Hypothalamus (tissue), 51 donors: ENCODE results near the gene FEM1C.
A peak's percentile ranks its signal among the peaks of the same experiment; 100 is the strongest.

Experiments used
- DNase-seq, 51 donors: peaks; one replicate each; lab custom pipeline; 2025; lab: John Stamatoyannopoulos, UW

The FEM1C gene

DNA sequence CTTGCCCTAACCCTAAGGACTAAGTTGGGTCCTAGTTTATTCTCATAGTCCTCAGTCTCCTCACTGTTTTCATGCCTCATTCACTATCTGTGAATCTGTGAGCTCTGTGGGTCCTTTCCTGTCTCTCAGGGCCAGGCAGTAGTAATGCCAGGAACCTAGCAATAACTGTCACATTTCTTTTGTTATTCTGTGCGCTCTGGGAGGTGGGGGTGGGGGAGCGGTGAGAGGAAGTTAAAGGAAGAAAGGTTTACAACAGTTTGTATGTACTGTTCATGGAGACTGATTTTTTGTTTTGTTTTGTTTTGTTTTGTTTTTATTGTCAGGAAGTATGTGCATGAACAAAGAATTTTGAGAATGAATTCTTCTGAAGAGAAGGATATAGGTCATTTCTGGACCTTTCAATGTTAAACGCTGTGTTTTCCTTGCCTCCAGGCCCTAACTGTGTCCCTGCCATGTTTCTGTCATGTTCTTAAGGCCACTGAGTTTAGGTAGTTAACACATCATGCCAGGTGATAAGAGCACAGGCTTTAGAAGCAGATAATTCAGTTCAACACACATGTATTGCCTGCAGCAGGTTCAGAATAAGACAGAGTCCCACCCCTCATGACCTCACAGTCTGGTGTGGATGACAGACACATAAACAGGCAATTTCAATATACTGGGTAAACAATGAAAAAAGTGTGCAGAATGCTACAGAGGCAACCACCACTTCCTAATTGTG lies 13.3 kb upstream of the FEM1C start:
- no peak for DNase-seq

DNA sequence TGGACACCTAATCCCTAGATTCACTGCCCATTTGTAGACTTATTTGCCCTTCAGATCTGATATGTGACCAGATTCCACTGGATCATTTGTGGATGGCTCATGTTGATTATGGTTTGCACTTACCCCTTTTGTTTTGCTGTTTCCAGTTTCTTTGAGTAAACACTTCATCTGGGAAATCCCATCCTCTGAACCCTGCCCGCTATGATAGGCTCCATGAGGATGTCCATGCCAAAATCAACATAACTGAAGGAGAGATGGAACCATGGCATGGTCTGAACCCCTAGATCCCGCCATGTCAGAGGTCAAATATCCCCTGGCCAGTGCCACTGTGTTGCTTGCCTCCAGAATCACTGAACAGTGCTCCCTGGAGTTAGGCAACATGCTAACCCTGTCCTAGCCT lies 11.7 kb upstream of the FEM1C start:
- DNase-seq = no peak

DNA sequence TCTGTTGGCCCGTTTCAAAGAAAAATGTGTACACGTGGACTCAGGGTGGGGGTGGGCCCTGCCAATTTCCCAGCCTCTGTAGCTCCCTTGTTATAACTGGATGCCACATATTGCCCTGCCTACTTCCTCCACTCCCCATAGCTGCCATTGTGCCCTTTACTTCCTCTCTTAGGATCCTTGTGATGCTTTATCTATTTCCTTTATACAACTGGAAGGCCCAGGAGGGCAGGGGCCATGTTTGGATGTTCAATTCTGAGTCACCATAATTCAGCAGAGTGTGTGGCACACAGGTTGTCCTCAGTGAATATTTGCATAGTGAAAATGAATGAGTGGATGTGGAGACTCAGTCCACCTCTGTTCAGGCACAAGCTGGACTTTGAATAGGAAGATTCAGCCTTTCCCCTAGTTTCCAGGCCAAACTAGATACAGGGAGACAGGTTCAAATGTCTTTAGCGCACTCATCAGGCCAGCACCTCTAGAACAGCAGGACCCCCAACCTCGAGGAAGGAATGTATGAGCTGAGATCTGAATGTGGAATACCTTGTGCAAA lies 10.6 kb upstream of the FEM1C start:
- DNase-seq = no peak

DNA sequence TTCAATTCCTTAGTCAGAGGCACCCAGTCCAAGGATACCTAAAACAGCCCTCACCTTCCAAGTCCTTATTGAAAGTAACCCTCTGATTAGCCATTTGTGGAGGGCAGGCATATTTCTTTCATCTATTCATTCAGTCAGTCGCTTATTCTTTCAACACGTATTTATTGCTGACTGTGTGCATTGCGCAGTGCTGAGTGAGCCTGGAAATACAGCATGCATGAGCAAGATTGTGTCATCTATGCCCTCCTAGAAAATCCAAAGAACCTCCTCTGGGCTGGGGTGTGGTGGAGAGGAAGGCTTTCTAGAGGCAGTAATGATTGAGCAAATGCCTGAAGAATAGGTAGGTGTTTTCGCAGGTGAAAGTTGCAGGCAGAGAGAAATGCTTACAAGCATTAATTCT lies 8.5 kb upstream of the FEM1C start:
- no peak for DNase-seq

DNA sequence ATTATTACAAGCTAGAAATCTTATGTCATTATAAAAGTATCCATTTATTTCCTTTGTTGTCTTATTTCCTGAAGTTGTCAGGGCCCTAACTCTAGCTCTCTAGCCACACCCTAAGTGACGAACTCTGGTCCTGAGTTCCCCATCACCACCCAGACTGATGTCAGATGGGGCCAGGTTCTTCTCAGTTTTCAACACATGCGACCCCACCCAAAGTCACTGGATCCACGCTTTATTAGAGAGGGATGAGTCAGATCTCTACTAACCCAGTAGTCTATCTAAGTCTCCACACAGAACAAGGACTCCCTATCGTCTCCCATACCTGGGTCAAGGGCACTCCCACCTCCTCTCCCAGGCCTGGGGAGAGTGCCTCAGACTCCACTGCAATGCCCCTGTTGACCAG lies 6.8 kb upstream of the FEM1C start:
- DNase-seq = no peak

DNA sequence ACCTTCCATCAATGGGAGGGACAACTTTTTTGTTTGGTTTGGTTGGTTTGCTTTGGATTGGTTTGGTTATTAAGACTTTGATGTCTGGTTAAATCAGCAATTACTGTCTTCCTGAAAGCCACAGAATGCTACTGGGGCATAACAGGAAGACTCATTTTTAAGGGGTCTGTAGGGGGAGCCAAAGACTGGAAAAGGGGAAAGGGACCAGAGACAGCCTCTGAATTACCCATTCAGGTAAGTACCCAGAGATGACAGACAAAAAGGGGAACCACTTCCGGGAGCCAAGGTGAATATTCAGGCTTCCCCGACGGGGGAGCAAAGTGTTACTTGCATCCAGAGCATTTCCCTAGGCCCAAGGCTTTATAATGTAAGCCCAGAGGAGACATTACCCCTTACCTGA lies 4.6 kb upstream of the FEM1C start:
- no peak for DNase-seq

DNA sequence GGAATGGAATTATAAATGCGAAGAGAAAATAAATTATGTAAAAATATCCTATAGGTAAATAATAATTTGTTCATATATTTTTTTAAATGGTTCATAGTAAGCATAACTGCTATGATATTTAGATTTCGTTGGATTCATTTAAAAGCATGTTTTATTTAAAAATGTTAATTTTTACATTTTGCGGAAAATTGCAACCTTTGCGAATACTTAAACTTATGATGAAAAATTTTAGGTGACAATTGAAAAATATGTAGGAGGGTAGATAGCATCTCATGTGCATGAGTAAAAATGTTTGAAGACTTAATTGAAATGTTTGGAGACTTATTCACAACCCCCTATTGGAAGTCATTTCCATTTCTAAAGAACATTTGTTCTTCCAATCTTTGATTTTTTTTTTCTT lies 4.1 kb upstream of the FEM1C start:
- no peak for DNase-seq

DNA sequence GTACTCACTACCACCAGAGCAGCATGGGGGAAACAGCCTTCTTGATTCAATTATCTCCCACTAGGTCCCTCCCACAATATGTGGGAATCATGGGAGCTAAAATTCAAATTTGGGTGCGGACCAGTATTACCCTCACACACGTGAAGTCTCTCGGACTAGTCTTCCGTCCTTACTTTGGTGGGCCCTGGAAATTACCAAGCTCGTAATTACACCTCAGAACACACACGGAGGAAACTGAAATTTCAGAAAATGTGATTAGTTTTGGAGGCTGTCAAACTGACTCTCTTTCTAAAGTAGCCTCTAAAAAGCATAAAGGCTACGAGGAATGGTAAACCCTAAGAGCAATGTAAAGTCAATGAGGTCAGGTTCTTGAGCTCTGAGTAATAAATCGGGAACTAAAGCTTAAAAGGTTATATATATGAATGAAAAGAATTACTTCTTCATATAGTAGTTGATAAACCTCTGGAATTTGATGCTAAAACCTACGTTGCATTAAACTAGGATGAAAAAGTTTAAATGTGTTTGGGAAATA lies 842 bp upstream of the FEM1C start:
- DNase-seq = no peak

DNA sequence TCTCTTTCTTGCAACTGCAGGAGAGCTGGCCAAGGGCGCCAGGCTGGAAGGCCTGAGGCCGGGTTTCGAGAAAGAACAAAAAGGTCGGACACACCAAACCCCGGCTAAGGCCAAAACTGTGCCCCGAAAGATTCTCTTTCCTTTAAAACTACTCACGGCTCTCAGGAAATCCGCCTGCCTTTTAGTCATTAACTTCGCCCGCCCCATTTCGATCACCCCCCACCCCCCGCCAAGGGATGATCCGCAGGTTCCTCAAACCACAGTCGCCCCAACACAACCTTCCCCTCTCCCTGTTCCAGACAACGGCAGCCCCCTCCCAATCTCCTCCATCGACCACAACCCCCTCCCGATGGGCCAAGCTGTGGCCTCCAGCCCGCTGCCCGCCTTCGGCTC lies 536 bp downstream of the FEM1C start:
- DNase-seq = peak in 39 of 51 donors; percentile 16 to 89 (median 53)

DNA sequence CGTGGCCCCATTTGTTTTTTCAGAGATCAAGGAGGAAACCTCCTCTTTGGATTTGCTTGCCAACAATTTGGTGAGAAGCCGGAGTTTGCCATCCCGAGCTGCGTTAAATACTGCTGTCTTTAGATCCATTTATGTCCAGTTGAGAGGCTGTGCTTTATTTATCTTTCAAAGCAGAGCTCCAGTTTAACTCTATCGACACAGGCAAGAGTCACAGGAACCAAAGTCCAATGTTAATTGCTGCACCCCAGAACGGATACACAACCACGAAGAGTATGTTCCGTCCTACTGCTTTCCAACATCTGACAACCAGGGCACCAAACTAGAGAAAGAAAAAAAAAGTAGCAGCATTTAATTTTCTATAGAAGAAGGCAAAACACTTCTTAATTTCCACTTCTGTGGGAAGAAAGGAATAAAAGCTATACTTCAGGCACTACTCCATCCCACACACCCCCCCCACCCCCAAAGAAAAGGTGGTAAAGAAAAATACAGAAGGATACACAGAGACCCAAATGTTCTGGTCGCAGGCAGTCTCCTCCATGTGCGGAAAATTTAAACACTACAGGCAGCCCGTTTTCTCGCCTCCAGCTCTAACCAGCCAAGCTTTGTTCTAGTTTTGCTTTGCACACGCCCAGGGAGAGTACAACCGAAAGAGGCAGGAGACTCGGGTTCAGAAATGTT lies 1.1 kb downstream of the FEM1C start:
- peak in 4 of 51 donors; percentile 32 to 72 (median 56) for DNase-seq

DNA sequence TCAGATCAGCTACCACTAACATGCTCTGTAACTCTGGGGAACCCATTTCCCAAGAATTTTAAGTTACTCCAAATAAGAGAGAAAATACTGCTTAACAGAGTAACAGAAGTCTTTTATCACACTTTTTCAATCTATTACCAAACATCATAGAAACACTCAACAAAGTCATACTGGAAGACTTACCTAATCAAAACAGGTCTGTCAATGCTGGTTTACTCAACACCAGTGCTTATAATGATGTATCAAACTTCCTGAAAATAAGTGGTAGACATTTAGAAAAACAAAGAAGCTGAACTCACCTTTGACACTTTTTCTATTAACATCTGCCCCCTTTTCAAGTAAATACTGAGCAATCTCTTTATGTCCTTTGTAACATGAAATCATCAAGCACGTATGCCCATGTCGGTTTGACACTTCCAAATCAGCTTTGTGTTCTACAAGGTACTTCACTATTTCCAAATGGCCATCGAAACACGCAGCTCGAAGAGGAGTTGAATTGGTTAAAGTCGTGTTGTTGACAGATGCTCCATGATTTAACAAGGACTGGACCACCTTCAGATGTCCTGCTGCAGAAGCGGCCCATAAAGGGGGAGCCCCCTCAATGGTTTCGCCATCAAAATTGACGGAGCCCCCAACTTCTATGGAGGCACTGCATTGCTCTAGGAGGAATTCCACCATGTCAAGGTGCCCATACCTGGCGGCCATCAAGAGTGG lies 1.8 kb downstream of the FEM1C start:
- peak in 2 of 51 donors; percentile 4 to 42 for DNase-seq

DNA sequence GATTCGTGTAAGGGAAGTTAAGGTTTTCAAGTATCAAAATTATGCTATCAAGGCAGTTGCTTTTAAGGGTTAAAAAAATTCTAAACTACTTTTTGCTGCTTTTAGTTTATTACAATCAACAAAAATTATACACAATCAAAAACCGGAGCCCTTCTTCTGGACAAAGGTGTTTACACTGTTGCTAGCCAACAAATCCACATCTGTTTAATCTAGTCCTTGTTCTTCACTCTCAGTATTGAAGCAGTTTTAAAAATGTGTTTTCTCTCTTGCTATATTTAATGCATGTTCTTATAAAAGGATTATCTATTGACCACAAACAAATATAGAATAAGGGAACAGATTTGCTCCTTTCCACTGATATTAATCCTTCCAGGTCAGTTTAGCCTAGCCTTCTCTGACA lies 2.5 kb downstream of the FEM1C start:
- no peak for DNase-seq

DNA sequence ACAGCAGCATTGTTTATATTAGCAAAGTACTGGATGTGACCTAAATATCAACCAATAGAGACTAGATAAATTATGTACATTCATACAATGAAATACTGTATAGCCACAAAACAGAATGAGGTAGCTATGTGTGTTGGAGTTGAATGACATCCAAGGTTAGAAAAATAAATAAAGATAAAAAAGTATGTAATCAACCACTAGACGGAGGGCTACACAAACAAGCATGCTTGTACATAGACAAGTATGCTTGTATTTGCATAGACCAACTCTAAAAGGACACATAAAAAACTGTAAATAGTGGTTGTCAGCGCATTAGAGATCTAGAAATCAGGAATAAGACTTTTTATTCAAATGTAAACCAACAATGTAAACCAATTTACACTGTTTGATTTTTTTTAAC lies 3.0 kb downstream of the FEM1C start:
- DNase-seq = no peak

DNA sequence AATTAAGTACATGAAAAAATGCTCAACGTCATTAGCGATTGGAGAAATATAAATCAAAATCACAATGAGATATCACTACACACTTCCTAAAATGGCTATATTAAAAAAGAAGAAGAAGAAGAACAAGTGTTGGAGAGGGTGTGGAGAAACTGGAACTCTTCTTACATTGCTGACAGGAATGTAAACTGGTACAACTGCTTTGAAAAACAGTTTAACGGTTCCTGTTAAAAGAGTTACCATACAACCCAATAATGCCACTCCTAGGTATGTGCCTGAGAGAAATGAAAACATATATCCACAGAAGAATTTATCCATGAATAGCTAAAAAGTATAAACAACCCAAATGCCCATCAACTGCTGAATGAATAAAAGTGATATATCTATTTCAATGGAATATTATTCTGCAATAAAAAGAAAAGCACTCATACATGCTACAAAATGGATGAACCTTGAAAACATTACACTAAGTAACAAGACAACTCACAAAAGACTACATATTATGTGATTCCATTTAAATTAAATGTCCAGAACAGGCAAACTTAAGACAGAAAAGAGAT lies 9.0 kb downstream of the FEM1C start:
- no peak for DNase-seq

DNA sequence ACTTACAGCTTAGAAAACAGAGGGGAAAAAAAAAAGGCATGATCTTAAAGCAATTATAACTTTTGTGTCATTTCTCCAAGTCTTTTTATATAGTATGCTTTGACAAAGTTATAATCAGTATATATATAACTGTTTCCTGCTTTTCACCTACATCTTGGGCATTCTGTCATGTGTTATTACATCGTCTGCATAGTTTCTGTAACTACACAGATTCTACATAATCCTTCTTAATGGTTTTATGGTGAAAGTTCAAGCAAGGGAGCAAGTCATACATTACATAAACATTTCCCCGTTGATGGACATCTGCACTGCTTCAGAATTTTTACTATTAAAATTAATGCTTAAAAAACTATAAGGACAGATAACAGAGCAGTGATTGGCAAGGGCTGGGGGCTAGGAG lies 12.1 kb downstream of the FEM1C start:
- no peak for DNase-seq

DNA sequence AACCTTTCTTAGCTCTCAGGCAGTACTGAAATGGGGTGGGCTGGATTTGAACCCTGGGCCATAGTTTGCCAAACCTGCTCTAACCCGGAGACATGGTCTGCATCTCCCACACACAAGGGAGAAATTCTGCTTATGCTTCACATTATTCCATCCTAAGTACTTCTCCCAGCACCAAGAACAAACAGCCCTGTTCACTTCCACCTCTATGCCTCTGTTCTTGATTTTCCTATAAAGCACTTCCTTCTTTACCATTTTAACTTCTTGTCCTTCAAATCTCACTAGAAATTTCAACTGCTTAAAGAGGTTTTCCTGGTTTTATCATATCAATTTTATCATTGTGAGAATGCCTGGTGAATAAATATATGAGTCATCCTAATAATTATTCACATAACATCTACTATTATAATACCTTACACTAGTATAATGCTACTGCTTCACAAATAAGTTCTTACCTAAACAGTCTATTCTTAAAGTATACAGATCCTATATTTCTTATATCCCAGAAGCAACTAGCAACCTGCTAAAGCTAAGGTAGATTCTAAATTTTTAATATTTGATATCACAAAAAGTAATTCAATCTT lies 12.7 kb downstream of the FEM1C start:
- DNase-seq = no peak

DNA sequence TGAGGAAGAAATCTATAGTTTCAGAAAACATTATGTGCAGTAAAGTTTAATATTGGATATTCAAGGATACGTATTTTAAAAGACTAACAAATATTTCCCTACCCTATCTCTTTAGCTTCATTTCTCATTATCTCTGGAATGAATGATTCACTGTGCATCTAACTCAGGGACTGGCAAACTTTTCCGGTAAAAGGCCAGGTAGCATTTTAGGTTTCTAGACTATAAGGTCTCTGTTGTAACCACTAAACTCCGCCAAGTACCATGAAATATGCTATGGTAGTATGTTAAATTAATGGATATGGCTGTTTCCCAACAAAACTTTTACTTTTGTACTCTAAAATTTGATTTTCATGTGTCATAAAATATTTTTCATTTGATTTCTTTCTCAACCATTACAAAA lies 13.2 kb downstream of the FEM1C start:
- DNase-seq = no peak

DNA sequence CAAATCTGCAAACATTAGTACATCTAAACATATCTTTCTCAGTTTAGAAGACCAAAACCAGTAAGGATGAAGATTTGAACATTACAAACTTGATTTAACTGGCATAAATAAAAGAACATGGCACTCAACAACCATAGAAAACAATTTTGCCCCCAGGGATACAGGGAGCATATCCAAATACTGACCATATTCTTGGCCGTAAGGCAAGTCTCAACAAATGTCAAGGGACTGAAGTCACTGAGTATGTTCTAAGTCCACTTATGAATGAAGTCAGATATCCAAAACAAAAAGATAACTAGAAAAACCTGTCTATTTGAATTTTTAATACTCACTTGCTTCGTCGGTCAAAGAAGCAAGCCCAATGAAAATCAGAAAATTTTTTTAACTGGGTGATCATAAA lies 14.1 kb downstream of the FEM1C start:
- no peak for DNase-seq

DNA sequence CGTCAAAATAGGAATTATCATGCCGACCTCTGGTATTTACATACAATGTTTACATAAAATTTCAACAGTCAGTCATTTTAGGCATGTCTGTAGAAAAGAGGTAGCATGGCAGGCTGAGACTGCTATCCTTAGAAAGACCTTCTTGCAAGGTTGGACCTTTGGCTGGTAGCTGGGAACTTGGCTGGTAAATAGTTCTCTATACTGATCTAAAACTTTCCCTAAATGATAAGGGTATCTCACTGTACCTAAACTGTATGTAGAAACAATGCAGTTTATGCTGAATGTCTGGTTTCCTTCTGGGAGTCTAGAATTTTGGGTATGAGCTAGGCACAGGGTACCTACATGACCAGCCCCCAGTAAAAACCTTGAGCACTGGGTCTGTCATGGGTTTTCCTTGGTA lies 18.0 kb downstream of the FEM1C start:
- no peak for DNase-seq

DNA sequence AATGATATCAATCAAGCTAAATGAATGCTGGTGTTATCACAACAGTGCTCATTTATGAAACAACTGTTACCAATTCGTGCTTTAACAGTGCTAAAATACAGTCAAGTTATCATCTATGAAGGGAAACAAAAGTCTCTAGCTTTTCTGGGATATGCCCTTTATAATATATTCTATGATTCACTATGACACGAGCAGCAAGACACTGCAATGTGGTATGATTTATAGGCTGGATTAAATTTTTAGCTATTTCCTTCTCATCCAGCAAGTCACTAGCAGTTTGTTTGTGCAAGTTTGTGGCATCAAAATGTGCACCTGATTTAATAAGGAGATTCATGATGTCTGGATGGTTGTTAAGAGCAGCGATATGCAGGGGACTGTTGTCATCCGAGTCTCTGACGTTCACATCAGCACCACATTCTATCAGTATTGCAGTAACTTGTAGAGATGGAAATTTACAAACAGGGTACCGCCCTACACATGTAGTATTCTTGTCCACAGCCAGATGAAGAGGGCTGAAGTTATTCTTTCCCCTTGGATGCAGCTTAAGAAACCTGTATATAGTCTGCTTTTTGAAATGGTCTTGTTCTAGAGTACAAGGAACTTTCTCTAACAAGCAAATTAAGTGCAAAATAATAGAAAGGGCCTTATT lies 20.3 kb downstream of the FEM1C start:
- DNase-seq = no peak
